Measurements from ENCODE around the gene HOXD4. TPM values are rescaled to one million over a fixed set of nuclear protein-coding genes. Genes with fewer than 3 reads are reported as not detected.

The HOXD4 gene
- total RNA-seq, 4 donors from 2014 or later = 1.0 to 14.2 (median 1.9) TPM

DNA sequence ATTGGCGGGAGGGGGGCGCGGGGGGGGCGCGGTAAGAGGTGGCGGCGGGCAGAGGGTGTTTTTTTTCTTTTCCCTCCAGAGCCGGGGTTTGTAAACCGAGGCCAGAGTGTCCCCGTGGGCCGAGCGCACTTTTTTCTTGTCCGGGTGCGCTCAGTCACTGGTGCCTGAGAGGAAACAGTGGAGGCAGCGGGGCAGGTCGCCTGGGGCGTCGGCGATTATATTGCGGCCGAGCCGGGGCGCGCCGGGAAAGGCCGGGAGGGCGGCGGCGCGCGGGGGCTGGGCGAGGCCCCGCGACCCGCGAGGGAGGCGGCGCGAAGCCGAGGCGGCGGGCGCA, 21.6 kb upstream of the HOXD4 start:
- ATAC-seq (ENCODE audit: low FRiP score) (peak; percentile 19), DNase-seq (ENCODE audit: low spot score) (no peak)
- TF ChIP-seq, protein P1, sequence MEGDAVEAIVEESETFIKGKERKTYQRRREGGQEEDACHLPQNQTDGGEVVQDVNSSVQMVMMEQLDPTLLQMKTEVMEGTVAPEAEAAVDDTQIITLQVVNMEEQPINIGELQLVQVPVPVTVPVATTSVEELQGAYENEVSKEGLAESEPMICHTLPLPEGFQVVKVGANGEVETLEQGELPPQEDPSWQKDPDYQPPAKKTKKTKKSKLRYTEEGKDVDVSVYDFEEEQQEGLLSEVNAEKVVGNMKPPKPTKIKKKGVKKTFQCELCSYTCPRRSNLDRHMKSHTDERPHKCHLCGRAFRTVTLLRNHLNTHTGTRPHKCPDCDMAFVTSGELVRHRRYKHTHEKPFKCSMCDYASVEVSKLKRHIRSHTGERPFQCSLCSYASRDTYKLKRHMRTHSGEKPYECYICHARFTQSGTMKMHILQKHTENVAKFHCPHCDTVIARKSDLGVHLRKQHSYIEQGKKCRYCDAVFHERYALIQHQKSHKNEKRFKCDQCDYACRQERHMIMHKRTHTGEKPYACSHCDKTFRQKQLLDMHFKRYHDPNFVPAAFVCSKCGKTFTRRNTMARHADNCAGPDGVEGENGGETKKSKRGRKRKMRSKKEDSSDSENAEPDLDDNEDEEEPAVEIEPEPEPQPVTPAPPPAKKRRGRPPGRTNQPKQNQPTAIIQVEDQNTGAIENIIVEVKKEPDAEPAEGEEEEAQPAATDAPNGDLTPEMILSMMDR (IDR thresholded peaks at IDR 0.05) = no peak

DNA sequence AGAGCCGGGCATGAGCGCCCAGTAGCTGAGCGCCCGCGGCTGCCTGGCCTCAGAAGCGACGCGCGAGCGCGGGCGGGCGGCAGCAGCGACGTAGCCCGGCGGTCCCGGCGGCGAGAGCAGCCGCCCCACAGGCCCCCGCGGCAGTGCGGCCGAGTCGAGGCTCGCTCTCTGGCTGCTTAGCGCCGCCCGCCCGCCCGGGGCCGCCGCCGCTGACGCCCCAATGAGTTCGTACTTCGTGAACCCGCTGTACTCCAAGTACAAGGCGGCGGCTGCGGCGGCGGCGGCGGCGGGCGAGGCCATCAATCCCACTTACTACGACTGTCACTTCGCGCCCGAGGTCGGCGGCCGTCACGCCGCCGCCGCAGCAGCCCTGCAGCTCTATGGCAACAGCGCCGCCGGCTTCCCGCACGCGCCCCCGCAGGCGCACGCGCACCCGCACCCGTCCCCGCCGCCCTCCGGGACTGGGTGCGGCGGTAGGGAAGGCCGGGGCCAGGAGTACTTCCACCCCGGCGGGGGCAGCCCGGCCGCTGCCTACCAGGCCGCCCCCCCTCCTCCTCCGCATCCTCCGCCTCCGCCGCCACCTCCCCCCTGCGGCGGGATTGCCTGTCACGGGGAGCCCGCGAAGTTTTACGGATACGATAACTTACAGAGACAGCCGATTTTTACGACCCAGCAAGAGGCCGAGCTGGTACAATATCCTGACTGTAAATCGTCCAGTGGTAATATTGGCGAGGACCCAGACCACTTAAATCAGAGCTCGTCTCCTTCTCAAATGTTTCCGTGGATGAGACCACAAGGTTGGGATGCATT, 21.0 kb upstream of the HOXD4 start:
- DNase-seq (ENCODE audit: low spot score) (no peak), ATAC-seq (ENCODE audit: low FRiP score) (peak; percentile 52)
- TF ChIP-seq, protein P1 (IDR thresholded peaks at IDR 0.05) = no peak

DNA sequence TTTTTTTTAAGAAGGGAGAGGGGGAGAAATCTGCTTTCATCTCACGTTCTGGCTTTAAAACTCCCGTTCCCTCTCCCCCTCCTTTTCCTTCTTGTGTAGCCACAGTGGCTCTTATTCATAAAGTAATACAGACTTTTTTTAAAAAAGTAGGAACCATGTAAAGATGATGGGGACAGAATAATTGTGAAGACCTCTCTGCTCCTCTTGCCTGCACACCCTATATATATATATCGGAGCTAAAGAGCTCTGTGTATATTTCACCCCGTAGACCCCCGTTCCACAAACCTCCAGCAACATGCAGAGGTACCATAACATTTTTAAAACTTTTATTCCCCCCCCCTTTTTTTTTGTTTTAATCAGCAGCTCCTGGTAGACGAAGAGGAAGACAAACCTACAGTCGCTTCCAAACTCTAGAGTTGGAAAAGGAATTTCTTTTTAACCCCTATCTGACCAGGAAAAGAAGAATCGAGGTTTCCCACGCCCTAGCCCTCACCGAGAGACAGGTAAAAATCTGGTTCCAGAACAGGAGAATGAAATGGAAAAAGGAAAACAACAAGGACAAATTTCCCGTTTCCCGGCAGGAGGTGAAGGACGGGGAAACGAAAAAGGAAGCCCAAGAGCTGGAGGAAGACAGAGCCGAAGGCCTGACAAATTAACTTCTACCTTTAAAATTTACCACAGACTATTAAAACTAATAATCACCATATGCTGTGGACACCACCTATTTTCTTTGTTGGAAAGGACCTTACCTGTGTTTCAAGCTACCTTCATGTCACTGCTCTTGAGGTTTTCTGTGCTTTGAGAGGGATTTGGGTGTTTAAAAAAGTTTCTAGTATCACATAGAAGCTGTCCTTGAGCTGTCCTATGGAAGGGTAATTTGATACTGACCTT, 20.1 kb upstream of the HOXD4 start:
- TF ChIP-seq, protein P1 (IDR thresholded peaks at IDR 0.05) = no peak
- no peak for DNase-seq (ENCODE audit: low spot score)
- no peak for ATAC-seq (ENCODE audit: low FRiP score)

DNA sequence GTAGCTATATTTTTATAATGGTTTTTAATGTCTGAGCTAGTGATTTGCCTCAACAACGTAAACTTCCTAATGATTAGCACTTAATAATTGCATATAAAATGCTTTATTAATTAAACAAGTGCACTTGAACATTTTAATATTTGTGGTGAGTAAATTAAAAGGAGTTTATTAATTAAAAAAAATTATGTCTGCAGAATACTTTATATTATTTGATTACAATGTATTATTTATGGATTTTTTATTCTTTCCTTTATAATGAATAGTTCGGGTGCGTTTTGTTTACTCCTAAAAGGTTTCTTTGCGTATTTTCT, 19.5 kb upstream of the HOXD4 start:
- DNase-seq (ENCODE audit: low spot score) (no peak), ATAC-seq (ENCODE audit: low FRiP score) (no peak)
- TF ChIP-seq, protein P1 (IDR thresholded peaks at IDR 0.05) = no peak

DNA sequence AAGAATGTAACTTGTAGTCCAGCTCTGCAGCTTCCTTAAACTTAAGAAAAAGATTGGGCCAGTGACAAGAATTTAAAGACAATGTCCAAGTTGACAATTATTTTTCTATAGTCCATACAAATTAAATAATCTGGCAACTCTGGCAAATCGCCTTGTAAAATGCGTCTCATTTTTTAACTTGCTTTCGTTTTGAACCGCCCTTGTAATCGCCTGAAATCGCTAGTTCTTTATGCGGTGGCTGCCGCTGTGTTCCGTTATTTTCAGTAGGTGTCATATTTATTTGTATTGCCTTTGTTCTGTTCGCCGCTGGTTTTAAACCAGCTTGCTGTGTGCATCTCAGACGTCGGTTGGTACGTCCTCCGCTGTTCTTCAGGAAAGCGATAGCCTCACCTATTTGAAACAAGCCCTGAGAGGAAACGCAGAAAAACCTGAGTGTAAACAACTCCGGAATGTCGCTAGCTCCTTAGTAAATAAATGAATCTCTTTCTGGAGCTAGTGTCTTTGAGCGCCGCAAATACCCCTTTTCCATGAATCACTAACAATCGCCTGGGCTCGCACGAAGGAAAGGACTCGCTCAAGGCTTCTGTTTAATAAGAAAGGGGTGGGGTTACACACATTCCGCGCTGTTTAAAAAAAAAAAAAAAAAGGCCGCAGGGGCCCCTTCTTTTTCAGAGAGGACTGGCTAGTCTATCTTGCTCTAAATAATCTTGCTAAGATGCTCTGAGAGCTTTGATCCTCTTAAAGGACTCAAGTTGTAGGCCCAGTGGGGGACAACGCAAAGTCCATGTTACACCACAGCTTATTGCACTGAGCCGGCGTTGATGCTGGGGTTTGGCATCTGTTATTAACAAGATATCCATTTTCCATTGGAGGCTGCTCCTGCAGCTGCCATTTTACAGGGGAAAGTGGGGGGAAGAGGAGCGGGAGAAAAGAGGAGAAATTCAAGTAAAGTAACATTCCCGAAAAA, 18.9 kb upstream of the HOXD4 start:
- DNase-seq (ENCODE audit: low spot score) (no peak), ATAC-seq (ENCODE audit: low FRiP score) (no peak)
- TF ChIP-seq, protein P1 (IDR thresholded peaks at IDR 0.05) = no peak

DNA sequence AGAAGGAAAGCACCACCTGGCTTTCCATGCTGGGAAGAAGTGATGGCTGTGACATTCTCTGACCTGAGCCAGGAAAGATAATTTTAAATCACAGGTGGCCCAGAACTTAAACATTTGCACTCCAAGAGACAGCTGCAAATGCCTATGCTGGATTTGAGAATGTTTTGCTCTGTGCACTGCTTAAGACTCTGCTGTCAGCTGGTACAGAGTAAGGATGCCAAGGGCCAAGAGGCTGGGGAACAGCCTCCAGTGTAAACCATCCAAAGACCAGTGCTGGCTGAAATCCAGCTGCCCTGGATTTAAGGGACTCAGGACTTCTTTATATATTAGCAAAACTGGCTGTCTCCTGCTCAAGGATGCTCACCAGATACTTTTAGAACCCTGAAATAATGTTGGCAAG, 18.0 kb upstream of the HOXD4 start:
- no peak for ATAC-seq (ENCODE audit: low FRiP score)
- no peak for DNase-seq (ENCODE audit: low spot score)
- TF ChIP-seq, protein P1 (IDR thresholded peaks at IDR 0.05) = no peak

Measured in omental fat pad (tissue), 4 donors.